CD8-positive, alpha-beta memory T cell (primary cell): ENCODE data around the gene FOXP4. TPM values are rescaled to one million over a fixed set of nuclear protein-coding genes. Genes with fewer than 3 reads are reported as not detected.

Source experiments
- CTCF ChIA-PET: fragments of 350-600 bp; sonication (Branson Sonifier 250); formaldehyde crosslinking; loops from one replicate; lab custom pipeline; 2021; ENCODE audit warnings: antibody characterized with exemption; lab: Charles Lee
- POLR2A ChIA-PET: fragments of 350-600 bp; sonication (Branson Sonifier 250); formaldehyde crosslinking; loops from one replicate; lab custom pipeline; 2021; ENCODE audit warnings: antibody characterized with exemption; lab: Charles Lee
- DNase-seq, 5 donors: peaks; one replicate each; pipeline versions ENCODE4 v3.0.0 to v3.0.0-alpha.2; 2020 to 2022; ENCODE audit warnings: mixed read lengths in 1 of 5
- H3K27ac ChIP-seq: one replicate; pipeline ENCODE4 v1.7.0; 2013; ENCODE audit warnings: low read depth, mild to moderate bottlenecking, low read length, moderate library complexity
- H3K27me3 ChIP-seq: 2 replicates; pipeline ENCODE4 v1.7.0; 2013; ENCODE audit warnings: low read length, mild to moderate bottlenecking; ENCODE audit not compliant: insufficient read depth, poor library complexity, severe bottlenecking
- H3K36me3 ChIP-seq: 2 replicates; pipeline ENCODE4 v1.7.0; 2013; ENCODE audit warnings: mild to moderate bottlenecking, low read length, moderate library complexity; ENCODE audit not compliant: insufficient read depth
- H3K4me1 ChIP-seq: 2 replicates; pipeline ENCODE4 v1.7.0; 2013; ENCODE audit warnings: mild to moderate bottlenecking, low read length, moderate library complexity; ENCODE audit not compliant: insufficient read depth
- H3K4me3 ChIP-seq: 2 replicates; pipeline ENCODE4 v1.7.0; 2013; ENCODE audit warnings: mild to moderate bottlenecking, low read length
- H3K9me3 ChIP-seq: 2 replicates; pipeline ENCODE4 v1.7.0; 2013; ENCODE audit warnings: mild to moderate bottlenecking, low read length
- H3K27ac Mint-ChIP-seq, 8 donors: one replicate each; pipeline ENCODE4 v1.8.0; 2020 to 2021; ENCODE audit warnings: mixed read lengths in 8 of 8, mild to moderate bottlenecking in 6 of 8, inconsistent platforms in 3 of 8, moderate library complexity in 3 of 8
- H3K27me3 Mint-ChIP-seq, 2 donors: one replicate each; pipeline ENCODE4 v1.8.0; 2020 to 2021; ENCODE audit warnings: mixed read lengths in 2 of 2, mild to moderate bottlenecking in 1 of 2, moderate library complexity in 1 of 2
- H3K36me3 Mint-ChIP-seq, 3 donors: one replicate each; pipeline ENCODE4 v1.8.0; 2020 to 2021; ENCODE audit warnings: mixed read lengths in 3 of 3, inconsistent platforms in 1 of 3, mild to moderate bottlenecking in 1 of 3
- H3K4me1 Mint-ChIP-seq, 3 donors: one replicate each; pipeline ENCODE4 v1.8.0; 2020 to 2021; ENCODE audit warnings: mixed read lengths in 3 of 3, inconsistent platforms in 1 of 3, mild to moderate bottlenecking in 1 of 3
- H3K4me3 Mint-ChIP-seq, 7 donors: one replicate each; pipeline ENCODE4 v1.8.0; 2020 to 2021; ENCODE audit warnings: mixed read lengths in 7 of 7, mild to moderate bottlenecking in 6 of 7, moderate library complexity in 4 of 7, inconsistent platforms in 2 of 7
- H3K9me3 Mint-ChIP-seq, 5 donors: one replicate each; pipeline ENCODE4 v1.8.0; 2020 to 2022; ENCODE audit warnings: mixed read lengths in 5 of 5, mild to moderate bottlenecking in 3 of 5, moderate library complexity in 2 of 5, inconsistent platforms in 1 of 5
- polyA plus RNA-seq: library from polyadenylated mRNA; unstranded; fragments of 300-500 nt; fragmentation: Illumina TruSeq; gene quantifications from one replicate; pipeline ENCODE4 v1.2.3, GENCODE V29; 2021
- total RNA-seq, 2 experiments: library from RNA; stranded (reverse); gene quantifications; one replicate each; pipeline ENCODE4 v1.2.3, GENCODE V29; 2021

FOXP4 gene
- total and polyA plus RNA-seq, 3 experiments from 2014 or later: 1.6 to 22.3 (median 22.2) TPM

DNA sequence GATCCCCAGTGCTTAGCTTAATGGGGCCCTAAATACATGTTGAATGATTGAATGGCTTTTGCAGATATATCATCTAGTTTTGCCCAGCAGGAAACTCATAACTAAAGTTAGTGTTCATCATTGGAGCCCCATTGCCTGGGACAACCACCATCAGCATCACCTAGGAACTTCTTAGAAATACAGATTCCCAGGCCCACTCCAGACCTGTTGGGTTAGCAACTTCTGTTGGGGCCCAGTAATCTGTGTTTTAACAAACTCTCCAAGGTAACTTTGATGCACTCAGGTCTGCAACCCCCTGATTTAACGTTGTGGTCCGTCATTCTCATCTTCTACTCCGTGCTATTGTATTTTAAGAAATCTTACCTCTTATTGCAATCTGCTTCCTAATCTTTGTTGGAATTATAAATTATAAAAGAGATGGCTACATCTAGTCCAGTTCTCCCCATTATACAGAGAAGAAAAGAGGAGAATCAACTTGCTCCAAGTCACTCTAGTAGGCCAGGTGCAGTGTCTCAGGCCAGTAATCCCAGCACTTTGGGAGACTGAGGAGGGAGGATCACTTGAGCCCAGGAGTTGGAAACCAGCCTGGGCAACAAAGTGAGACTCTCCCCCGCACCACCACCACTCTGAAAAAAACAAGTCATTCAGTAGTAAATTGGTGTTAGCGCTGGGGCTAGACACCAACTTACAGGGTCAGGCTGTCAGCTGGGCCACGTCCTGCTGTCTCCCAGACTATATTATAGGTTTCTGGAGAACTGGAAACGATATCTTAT, 13.7 kb downstream of the FOXP4 start:
- Histone ChIP-seq H3K4me3 (peak overlapping the region; percentile 80), H3K4me1 (peaks cover 21% of the 10 kb centered on the region), H3K27ac (no peak overlapping the region), H3K9me3 (no peaks in the 10 kb centered on the region), H3K36me3 (no peaks in the 10 kb centered on the region), H3K27me3 (no peaks in the 10 kb centered on the region)
- H3K9me3 Mint-ChIP-seq: no peaks in the 10 kb centered on the region
- POLR2A ChIA-PET: no interaction called here
- peak overlapping the region; percentile 24 to 99 (median 95) for H3K27ac Mint-ChIP-seq
- H3K27me3 Mint-ChIP-seq: peaks cover 0 to 2% of the 10 kb centered on the region in 2 donors
- CTCF ChIA-PET: no interaction called here
- H3K36me3 Mint-ChIP-seq: peaks cover 0 to 6% (median 3%) of the 10 kb centered on the region in 3 donors
- peak overlapping the region; percentile 82 to 95 (median 87) for H3K4me3 Mint-ChIP-seq
- no peak for DNase-seq
- peaks cover 31 to 38% (median 35%) of the 10 kb centered on the region in 3 donors for H3K4me1 Mint-ChIP-seq

DNA sequence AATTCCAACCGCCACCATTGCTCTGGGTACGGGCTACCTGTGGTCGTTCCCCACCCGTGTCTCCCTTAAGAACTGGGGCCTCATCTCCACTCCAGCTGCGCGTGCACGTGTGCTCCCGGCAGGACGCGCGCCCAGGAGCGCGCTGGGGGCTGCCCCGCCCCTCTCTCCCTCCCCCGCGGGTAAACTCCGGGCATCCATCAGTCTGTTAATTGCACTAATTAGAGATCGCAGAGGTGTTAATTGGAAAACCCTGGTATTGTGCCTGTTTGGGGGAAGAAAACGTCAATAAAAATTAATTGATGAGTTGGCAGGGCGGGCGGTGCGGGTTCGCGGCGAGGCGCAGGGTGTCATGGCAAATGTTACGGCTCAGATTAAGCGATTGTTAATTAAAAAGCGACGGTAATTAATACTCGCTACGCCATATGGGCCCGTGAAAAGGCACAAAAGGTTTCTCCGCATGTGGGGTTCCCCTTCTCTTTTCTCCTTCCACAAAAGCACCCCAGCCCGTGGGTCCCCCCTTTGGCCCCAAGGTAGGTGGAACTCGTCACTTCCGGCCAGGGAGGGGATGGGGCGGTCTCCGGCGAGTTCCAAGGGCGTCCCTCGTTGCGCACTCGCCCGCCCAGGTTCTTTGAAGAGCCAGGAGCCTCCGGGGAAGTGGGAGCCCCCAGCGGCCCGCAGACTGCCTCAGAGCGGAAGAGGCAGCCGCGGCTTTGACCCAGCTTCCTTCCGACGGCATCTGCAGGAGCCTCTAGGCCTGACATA, 14.4 kb downstream of the FOXP4 start:
- CTCF ChIA-PET: interaction anchor here (0.8 to 1.5 kb wide), 4 partner anchors 11 to 136 kb away, joined by 3 to 4 read pairs (median 4); no protein-coding TSS in a partner anchor
- H3K9me3 Mint-ChIP-seq: no peaks in the 10 kb centered on the region
- H3K27ac Mint-ChIP-seq: peak overlapping the region; percentile 75 to 99 (median 95)
- Histone ChIP-seq H3K36me3 (no peaks in the 10 kb centered on the region), H3K4me1 (peaks cover 21% of the 10 kb centered on the region), H3K9me3 (no peaks in the 10 kb centered on the region), H3K27me3 (no peaks in the 10 kb centered on the region), H3K27ac (peak overlapping the region; percentile 64), H3K4me3 (peak overlapping the region; percentile 80)
- peaks cover 0 to 2% of the 10 kb centered on the region in 2 donors for H3K27me3 Mint-ChIP-seq
- H3K4me3 Mint-ChIP-seq: peak overlapping the region; percentile 82 to 95 (median 87)
- peaks cover 31 to 38% (median 35%) of the 10 kb centered on the region in 3 donors for H3K4me1 Mint-ChIP-seq
- peak; percentile 84 to 94 (median 91) for DNase-seq
- peaks cover 0 to 7% (median 4%) of the 10 kb centered on the region in 3 donors for H3K36me3 Mint-ChIP-seq
- POLR2A ChIA-PET: no interaction called here

DNA sequence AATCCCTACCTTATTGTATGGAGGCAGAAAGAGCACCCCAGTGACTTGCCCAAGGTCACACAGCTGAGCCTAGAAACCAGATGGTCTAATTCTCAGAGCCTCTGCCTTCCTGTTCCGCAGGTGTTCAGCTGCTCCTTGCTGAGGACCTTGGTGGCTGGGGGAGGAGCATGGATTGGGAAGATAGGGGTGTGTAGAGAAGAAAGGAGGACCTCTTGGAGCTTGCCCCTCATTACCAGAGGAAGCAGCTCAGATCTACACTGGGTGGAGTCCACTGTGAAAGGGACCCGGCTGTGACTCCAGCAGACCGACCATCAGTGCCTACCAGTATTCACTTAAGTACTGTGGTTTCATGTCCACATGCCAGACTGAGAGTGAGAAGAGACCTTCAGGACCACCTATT, 15.2 kb downstream of the FOXP4 start:
- no peak for DNase-seq
- Histone ChIP-seq H3K27ac (no peak overlapping the region), H3K4me3 (no peak overlapping the region), H3K36me3 (no peaks in the 10 kb centered on the region), H3K9me3 (no peaks in the 10 kb centered on the region), H3K27me3 (no peaks in the 10 kb centered on the region), H3K4me1 (peaks cover 21% of the 10 kb centered on the region)
- H3K9me3 Mint-ChIP-seq: no peaks in the 10 kb centered on the region
- POLR2A ChIA-PET: no interaction called here
- H3K27me3 Mint-ChIP-seq: peaks cover 0 to 2% of the 10 kb centered on the region in 2 donors
- CTCF ChIA-PET: interaction anchor here (0.8 to 1.5 kb wide), 4 partner anchors 10 to 137 kb away, joined by 3 to 4 read pairs (median 4); no protein-coding TSS in a partner anchor
- H3K36me3 Mint-ChIP-seq: peaks cover 0 to 14% (median 6%) of the 10 kb centered on the region in 3 donors
- H3K4me1 Mint-ChIP-seq: peaks cover 34 to 38% (median 35%) of the 10 kb centered on the region in 3 donors
- H3K27ac Mint-ChIP-seq: peak overlapping the region; percentile 56 to 96 (median 92)
- H3K4me3 Mint-ChIP-seq: peak overlapping the region in 3 of 7 donors; percentile 3 to 82 (median 32)

DNA sequence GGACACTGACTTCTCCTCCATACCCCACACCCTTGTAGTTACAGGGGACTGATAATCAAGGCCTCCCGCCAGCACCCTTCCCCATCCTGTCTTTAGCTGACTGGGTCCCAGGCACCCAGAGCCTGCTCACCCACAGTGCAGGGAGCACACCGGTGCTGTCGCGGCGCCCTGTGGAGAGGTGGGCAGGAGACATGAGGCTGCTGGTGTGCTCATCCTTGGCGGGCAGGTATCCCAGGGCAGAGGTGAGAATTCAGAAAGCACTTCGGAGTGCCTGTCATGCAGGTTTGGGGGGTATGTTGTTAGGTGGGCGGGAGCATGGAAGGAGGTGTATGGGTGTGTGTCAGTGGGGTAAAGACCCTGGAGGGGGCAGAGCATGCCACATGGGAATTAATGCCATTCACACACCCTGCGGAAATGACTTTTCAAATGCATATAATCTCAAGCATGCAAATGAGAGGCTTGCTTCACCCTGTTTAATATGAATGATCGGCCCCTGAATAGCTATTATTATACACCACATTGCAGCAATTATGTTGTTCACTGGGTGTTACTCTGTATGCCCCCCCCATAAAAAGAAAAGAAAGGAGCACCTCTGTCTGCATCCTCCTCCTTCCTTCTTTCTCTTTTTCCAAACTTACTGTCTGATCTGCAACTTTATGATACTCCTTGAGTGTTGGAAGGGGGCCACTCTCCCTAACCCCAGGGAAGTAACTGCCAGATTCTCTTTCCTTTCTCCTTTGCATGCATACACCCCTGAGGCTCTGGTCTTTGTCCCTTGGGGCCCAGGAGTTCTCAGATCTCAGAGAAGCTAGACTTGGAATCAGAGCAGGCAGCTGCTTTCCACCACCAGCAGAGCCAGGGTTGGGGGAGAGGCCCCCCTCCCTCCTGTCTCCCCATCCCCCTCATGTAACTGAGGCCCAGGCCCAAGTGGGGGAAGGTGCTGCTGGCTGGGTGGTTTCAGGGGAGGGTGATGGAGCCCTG, 16.0 kb downstream of the FOXP4 start:
- Histone ChIP-seq H3K4me1 (peaks cover 21% of the 10 kb centered on the region), H3K27me3 (no peaks in the 10 kb centered on the region), H3K36me3 (no peaks in the 10 kb centered on the region), H3K4me3 (no peak overlapping the region), H3K27ac (no peak overlapping the region), H3K9me3 (no peaks in the 10 kb centered on the region)
- Mint-ChIP-seq H3K4me1 (peaks cover 34 to 38% (median 35%) of the 10 kb centered on the region in 3 donors), H3K27me3 (peaks cover 0 to 2% of the 10 kb centered on the region in 2 donors), H3K4me3 (peak overlapping the region in 1 of 7 donors; percentile 26), H3K36me3 (peaks cover 0 to 21% (median 7%) of the 10 kb centered on the region in 3 donors), H3K9me3 (no peaks in the 10 kb centered on the region), H3K27ac (peak overlapping the region in 7 of 8 donors; percentile 48 to 96 (median 92))
- POLR2A ChIA-PET: interaction anchor here (0.6 kb wide), 1 partner anchor 10 kb away, joined by 3 read pairs; no protein-coding TSS in a partner anchor
- DNase-seq: no peak
- CTCF ChIA-PET: interaction anchor here (1.5 kb wide), 1 partner anchor 138 kb away, joined by 4 read pairs; no protein-coding TSS in a partner anchor

DNA sequence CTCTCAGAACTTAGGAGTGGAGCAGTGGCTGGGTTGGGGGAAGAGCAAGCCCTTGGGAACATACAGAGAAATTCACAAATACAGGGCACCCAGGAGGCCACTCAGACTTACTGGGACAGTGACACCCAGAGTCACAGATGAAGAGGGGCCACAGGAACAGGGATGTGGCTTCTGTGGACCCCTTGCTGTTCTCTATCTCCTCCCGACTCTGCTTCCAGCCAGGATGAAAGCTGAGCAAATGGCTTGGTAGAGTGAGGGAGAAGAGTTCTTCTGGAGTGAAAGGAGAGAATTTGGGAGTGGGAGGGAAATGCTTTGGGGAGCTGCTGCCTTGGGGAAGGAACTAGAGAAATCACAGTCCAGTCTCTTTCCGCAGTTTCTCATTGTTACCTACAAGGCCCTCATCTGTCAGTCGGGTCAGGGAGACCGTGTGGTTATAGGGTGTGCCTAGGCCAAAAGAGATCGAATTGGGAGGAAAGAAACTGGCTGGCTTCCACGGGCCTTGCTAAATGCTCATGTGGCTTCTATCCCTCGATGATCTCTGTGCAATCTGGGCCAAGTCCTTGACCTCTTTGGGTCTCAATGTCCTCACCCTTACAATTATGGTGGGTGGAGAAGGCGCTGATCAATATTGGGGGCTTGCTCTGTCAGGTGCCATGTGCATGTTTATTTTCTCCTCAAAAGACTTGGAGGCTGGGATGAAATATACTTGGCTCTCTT, 17.0 kb downstream of the FOXP4 start:
- peaks cover 32 to 38% (median 35%) of the 10 kb centered on the region in 3 donors for H3K4me1 Mint-ChIP-seq
- ChIA-PET CTCF (no interaction called here), POLR2A (no interaction called here)
- H3K36me3 Mint-ChIP-seq: peaks cover 0 to 24% (median 12%) of the 10 kb centered on the region in 3 donors
- Histone ChIP-seq H3K36me3 (no peaks in the 10 kb centered on the region), H3K27ac (no peak overlapping the region), H3K9me3 (no peaks in the 10 kb centered on the region), H3K4me3 (no peak overlapping the region), H3K27me3 (no peaks in the 10 kb centered on the region), H3K4me1 (peaks cover 21% of the 10 kb centered on the region)
- no peaks in the 10 kb centered on the region for H3K9me3 Mint-ChIP-seq
- H3K27ac Mint-ChIP-seq: peak overlapping the region in 4 of 8 donors; percentile 17 to 96 (median 76)
- peaks cover 0 to 2% of the 10 kb centered on the region in 2 donors for H3K27me3 Mint-ChIP-seq
- DNase-seq: no peak
- peak overlapping the region in 1 of 7 donors; percentile 66 for H3K4me3 Mint-ChIP-seq

DNA sequence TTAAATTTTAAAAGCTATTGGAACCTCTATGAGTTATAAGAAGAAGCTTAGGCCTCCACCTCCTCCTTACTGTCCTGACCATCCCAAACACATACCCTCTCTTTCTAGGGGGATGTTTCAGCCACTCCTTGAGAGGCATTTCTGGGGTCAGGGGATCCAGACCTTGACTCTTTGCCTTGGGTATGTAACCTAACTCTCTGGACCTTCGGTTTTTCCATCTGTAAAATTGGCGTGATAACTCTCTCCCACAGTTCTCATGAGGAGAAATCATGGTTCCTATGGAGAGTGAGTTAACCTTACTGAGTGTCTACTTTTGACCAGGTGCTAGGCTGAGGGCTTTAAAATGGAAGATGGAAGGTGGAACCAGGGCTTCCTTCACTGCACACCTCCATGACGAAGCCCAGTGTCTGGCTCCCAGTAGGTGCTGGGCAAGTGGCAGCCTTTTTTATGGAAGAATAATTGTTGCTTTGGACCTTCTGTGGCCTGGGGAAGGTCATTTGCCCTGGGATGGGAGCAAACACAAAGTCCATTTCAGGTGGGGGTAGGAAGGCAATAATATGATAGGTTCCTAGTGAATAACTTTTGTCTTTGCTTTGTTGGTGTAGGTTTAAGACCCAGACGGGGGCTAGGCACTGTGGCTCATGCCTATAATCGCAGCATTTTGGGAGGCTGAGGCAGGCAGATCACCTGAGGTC, 18.4 kb downstream of the FOXP4 start:
- DNase-seq: no peak
- peaks cover 0 to 36% (median 12%) of the 10 kb centered on the region in 3 donors for H3K36me3 Mint-ChIP-seq
- Histone ChIP-seq H3K27ac (no peak overlapping the region), H3K4me1 (peaks cover 15% of the 10 kb centered on the region), H3K4me3 (no peak overlapping the region), H3K27me3 (no peaks in the 10 kb centered on the region), H3K9me3 (no peaks in the 10 kb centered on the region), H3K36me3 (no peaks in the 10 kb centered on the region)
- peaks cover 27 to 30% (median 29%) of the 10 kb centered on the region in 3 donors for H3K4me1 Mint-ChIP-seq
- POLR2A ChIA-PET: no interaction called here
- CTCF ChIA-PET: interaction anchor here (1.0 kb wide), 1 partner anchor 17 kb away, joined by 3 read pairs; no protein-coding TSS in a partner anchor
- H3K4me3 Mint-ChIP-seq: no peak overlapping the region
- peak overlapping the region in 1 of 8 donors; percentile 27 for H3K27ac Mint-ChIP-seq
- no peaks in the 10 kb centered on the region for H3K9me3 Mint-ChIP-seq
- peaks cover 0 to 2% of the 10 kb centered on the region in 2 donors for H3K27me3 Mint-ChIP-seq
